Testis (tissue), 2 donors: Measurements from ENCODE around the gene INSIG1.

Experiments
- POLR2A ChIP-seq: fragments of 450-650 bp; IDR thresholded peaks from one replicate; pipeline ENCODE4 v1.6.1; 2017; ENCODE audit warnings: antibody characterized with exemption, mild to moderate bottlenecking, moderate library complexity
- TF ChIP-seq, protein P1 (sequence below), 3 experiments: fragments of 450-650 bp in 2 of 3; fragments of 200-600 bp in 1 of 3; sonication (generic) in 1 of 3; IDR thresholded peaks; one replicate each; pipeline ENCODE4 v1.5.1; 2016 to 2019; ENCODE audit warnings: antibody characterized with exemption in 3 of 3, mild to moderate bottlenecking in 2 of 3, moderate library complexity in 1 of 3

- TF ChIP-seq, protein P1, sequence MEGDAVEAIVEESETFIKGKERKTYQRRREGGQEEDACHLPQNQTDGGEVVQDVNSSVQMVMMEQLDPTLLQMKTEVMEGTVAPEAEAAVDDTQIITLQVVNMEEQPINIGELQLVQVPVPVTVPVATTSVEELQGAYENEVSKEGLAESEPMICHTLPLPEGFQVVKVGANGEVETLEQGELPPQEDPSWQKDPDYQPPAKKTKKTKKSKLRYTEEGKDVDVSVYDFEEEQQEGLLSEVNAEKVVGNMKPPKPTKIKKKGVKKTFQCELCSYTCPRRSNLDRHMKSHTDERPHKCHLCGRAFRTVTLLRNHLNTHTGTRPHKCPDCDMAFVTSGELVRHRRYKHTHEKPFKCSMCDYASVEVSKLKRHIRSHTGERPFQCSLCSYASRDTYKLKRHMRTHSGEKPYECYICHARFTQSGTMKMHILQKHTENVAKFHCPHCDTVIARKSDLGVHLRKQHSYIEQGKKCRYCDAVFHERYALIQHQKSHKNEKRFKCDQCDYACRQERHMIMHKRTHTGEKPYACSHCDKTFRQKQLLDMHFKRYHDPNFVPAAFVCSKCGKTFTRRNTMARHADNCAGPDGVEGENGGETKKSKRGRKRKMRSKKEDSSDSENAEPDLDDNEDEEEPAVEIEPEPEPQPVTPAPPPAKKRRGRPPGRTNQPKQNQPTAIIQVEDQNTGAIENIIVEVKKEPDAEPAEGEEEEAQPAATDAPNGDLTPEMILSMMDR (IDR thresholded peaks at IDR 0.05): no peak
- no peak for TF ChIP-seq POLR2A
These were observed 42.1 kb upstream of the INSIG1 start for GRCh38 chr7:155255621-155256020.
